ENCODE measurements around the gene PRDM5.

GRCh38 chr4:120927801-120928409 is 5.4 kb upstream of the PRDM5 start:
- TF ChIP-seq YY1 (IDR thresholded peaks at IDR 0.05; ENCODE audit: insufficient read depth, insufficient read length) (no peak), SUZ12 (IDR thresholded peaks at IDR 0.05; ENCODE audit: extremely low read depth, insufficient read depth, insufficient read length) (no peak), ZNF274 (IDR thresholded peaks at IDR 0.05; ENCODE audit: low read depth, low read length) (no peak)

Measured in NT2/D1 (cell line).